Bone marrow (tissue), 2 donors: ENCODE measurements around the gene STEAP1B.
"Not testable (repeated sequence)": the region's sequence is repeated elsewhere in the genome, so short reads cannot be mapped to it uniquely, and the experiment has no call there.

Experiments
- DNase-seq, 2 donors: peaks; one replicate each; lab custom pipeline; 2025; lab: John Stamatoyannopoulos, UW

STEAP1B gene

GRCh38 chr7:22454446-22454845 is 45.5 kb downstream of the STEAP1B start:
- no peak for DNase-seq

- no peak for DNase-seq
These were observed 46.9 kb downstream of the STEAP1B start for GRCh38 chr7:22452960-22453558.

GRCh38 chr7:22452142-22452959 is 47.6 kb downstream of the STEAP1B start:
- DNase-seq = no peak

GRCh38 chr7:22450013-22450412 is 50.0 kb downstream of the STEAP1B start:
- not testable (repeated sequence) for DNase-seq

- DNase-seq = no peak
These were observed 52.2 kb downstream of the STEAP1B start for GRCh38 chr7:22447762-22448161.

GRCh38 chr7:22447008-22447407 is 53.0 kb downstream of the STEAP1B start:
- no peak for DNase-seq

GRCh38 chr7:22445853-22446252 is 54.1 kb downstream of the STEAP1B start:
- no peak for DNase-seq

GRCh38 chr7:22445140-22445743 is 54.7 kb downstream of the STEAP1B start:
- no peak for DNase-seq

- DNase-seq = no peak
These were observed 55.6 kb downstream of the STEAP1B start for GRCh38 chr7:22444181-22444971.

- no peak for DNase-seq
These were observed 56.4 kb downstream of the STEAP1B start for GRCh38 chr7:22443370-22444180.

- DNase-seq = no peak
These were observed 57.1 kb downstream of the STEAP1B start for GRCh38 chr7:22442882-22443369.

- no peak for DNase-seq
These were observed 57.7 kb downstream of the STEAP1B start for GRCh38 chr7:22442187-22442881.

GRCh38 chr7:22441157-22441556 is 58.8 kb downstream of the STEAP1B start:
- DNase-seq = no peak

- DNase-seq = no peak
These were observed 61.0 kb downstream of the STEAP1B start for GRCh38 chr7:22438994-22439393.

GRCh38 chr7:22436552-22436951 is 63.4 kb downstream of the STEAP1B start:
- DNase-seq = not testable (repeated sequence)

- no peak for DNase-seq
These were observed 64.3 kb downstream of the STEAP1B start for GRCh38 chr7:22435720-22436119.

GRCh38 chr7:22435105-22435504 is 64.9 kb downstream of the STEAP1B start:
- DNase-seq = no peak

GRCh38 chr7:22433710-22434460 is 66.1 kb downstream of the STEAP1B start:
- no peak for DNase-seq

GRCh38 chr7:22433165-22433700 is 66.8 kb downstream of the STEAP1B start:
- DNase-seq = not testable (repeated sequence)
